IMR-90 (cell line): Measurements from ENCODE around the gene MAGI2.

Experiments used
- BHLHE40 ChIP-seq: fragments of 150-350 bp; IDR thresholded peaks from 2 replicates; pipeline ENCODE4 v1.6.1; 2016; ENCODE audit warnings: mild to moderate bottlenecking, low read depth, low read length
- CEBPB ChIP-seq: IDR thresholded peaks from 2 replicates; pipeline ENCODE4 v1.6.1; 2012; ENCODE audit warnings: low read depth, low read length, improper control_type of control experiment
- CTCF ChIP-seq: conservative IDR thresholded peaks from 2 replicates; pipeline ENCODE4 v1.5.1; 2012; ENCODE audit warnings: mild to moderate bottlenecking, low read depth, low read length, improper control_type of control experiment
- FOS ChIP-seq: fragments of 150-350 bp; IDR thresholded peaks from 2 replicates; pipeline ENCODE4 v1.6.1; 2016; ENCODE audit warnings: low read depth, low read length
- MAFK ChIP-seq: IDR thresholded peaks from 2 replicates; pipeline ENCODE4 v1.6.1; 2012; ENCODE audit warnings: low read depth, low read length, improper control_type of control experiment
- MAZ ChIP-seq: IDR thresholded peaks from 2 replicates; pipeline ENCODE4 v1.6.1; 2012; ENCODE audit warnings: low read depth, mild to moderate bottlenecking, low read length, improper control_type of control experiment, moderate library complexity, borderline replicate concordance
- MXI1 ChIP-seq: IDR thresholded peaks from 2 replicates; pipeline ENCODE4 v1.6.1; 2012; ENCODE audit warnings: low read depth, mild to moderate bottlenecking, low read length, moderate library complexity, borderline replicate concordance
- POLR2A ChIP-seq: IDR thresholded peaks from 2 replicates; pipeline ENCODE4 v1.6.1; 2012; ENCODE audit warnings: mild to moderate bottlenecking, low read depth, low read length
- RAD21 ChIP-seq: IDR thresholded peaks from 2 replicates; pipeline ENCODE4 v1.6.1; 2012; ENCODE audit warnings: low read length, improper control_type of control experiment
- RCOR1 ChIP-seq: IDR thresholded peaks from 2 replicates; pipeline ENCODE4 v1.6.1; 2012; ENCODE audit warnings: mild to moderate bottlenecking, low read length, improper control_type of control experiment; ENCODE audit not compliant: insufficient replicate concordance
- RFX5 ChIP-seq: IDR thresholded peaks from 2 replicates; pipeline ENCODE4 v1.8.0; 2012; ENCODE audit warnings: low read depth, mild to moderate bottlenecking, low read length, moderate library complexity
- USF2 ChIP-seq: fragments of 150-350 bp; IDR thresholded peaks from 2 replicates; pipeline ENCODE4 v1.6.1; 2017; ENCODE audit warnings: mild to moderate bottlenecking, antibody characterized with exemption, low read length, low read depth

- TF ChIP-seq CTCF (no peak), RAD21 (no peak), MAFK (no peak), MXI1 (no peak), MAZ (no peak), POLR2A (no peak), CEBPB (no peak), FOS (no peak), RFX5 (no peak), BHLHE40 (no peak), USF2 (no peak), RCOR1 (no peak)
Measured at GRCh38 chr7:79157281-79157680, 296.2 kb downstream of the MAGI2 start.
